ENCODE measurements around the gene TMEM169.

The TMEM169 gene

GRCh38 chr2:216104691-216105090 lies 23.0 kb downstream of the TMEM169 start:
- DNase-seq (ENCODE audit: low read depth), result no peak

- DNase-seq (ENCODE audit: low read depth), result no peak
Observed at GRCh38 chr2:216107320-216107719, 25.6 kb downstream of the TMEM169 start.

- DNase-seq (ENCODE audit: low read depth), result no peak
Observed at GRCh38 chr2:216107760-216108159, 26.0 kb downstream of the TMEM169 start.

GRCh38 chr2:216108310-216108966 lies 26.7 kb downstream of the TMEM169 start:
- no peak for DNase-seq (ENCODE audit: low read depth)

- peak; percentile 97 for DNase-seq (ENCODE audit: low read depth)
Observed at GRCh38 chr2:216108967-216109921, 27.5 kb downstream of the TMEM169 start, which contains the start of gene XRCC5. Gene XRCC5 (plus strand): TSS chr2:216109348. CDS start chr2:216109437, 89 bp downstream.

- no peak for DNase-seq (ENCODE audit: low read depth)
Observed at GRCh38 chr2:216109962-216110614, 28.4 kb downstream of the TMEM169 start.

GRCh38 chr2:216110620-216111019 lies 28.9 kb downstream of the TMEM169 start:
- no peak for DNase-seq (ENCODE audit: low read depth)

- DNase-seq (ENCODE audit: low read depth), result no peak
Observed at GRCh38 chr2:216111122-216111521, 29.4 kb downstream of the TMEM169 start.

GRCh38 chr2:216112926-216113325 lies 31.2 kb downstream of the TMEM169 start:
- DNase-seq (ENCODE audit: low read depth), result no peak

GRCh38 chr2:216113572-216113971 lies 31.9 kb downstream of the TMEM169 start:
- DNase-seq (ENCODE audit: low read depth), result no peak

GRCh38 chr2:216114382-216114713 lies 32.6 kb downstream of the TMEM169 start:
- DNase-seq (ENCODE audit: low read depth), result no peak

- DNase-seq (ENCODE audit: low read depth), result peak; percentile 89
Observed at GRCh38 chr2:216114714-216115531, 33.2 kb downstream of the TMEM169 start.

- no peak for DNase-seq (ENCODE audit: low read depth)
Observed at GRCh38 chr2:216116418-216116817, 34.7 kb downstream of the TMEM169 start.

- no peak for DNase-seq (ENCODE audit: low read depth)
Observed at GRCh38 chr2:216117561-216118340, 36.0 kb downstream of the TMEM169 start.

- DNase-seq (ENCODE audit: low read depth), result no peak
Observed at GRCh38 chr2:216118474-216118873, 36.8 kb downstream of the TMEM169 start.

GRCh38 chr2:216119146-216119545 lies 37.4 kb downstream of the TMEM169 start:
- no peak for DNase-seq (ENCODE audit: low read depth)

GRCh38 chr2:216119986-216120385 lies 38.3 kb downstream of the TMEM169 start:
- no peak for DNase-seq (ENCODE audit: low read depth)

- no peak for DNase-seq (ENCODE audit: low read depth)
Observed at GRCh38 chr2:216121255-216121654, 39.5 kb downstream of the TMEM169 start.

GRCh38 chr2:216126943-216127342 lies 45.2 kb downstream of the TMEM169 start:
- no peak for DNase-seq (ENCODE audit: low read depth)

- DNase-seq (ENCODE audit: low read depth), result no peak
Observed at GRCh38 chr2:216130346-216130971, 48.7 kb downstream of the TMEM169 start.

Data from stimulated activated CD8-positive, alpha-beta memory T cell treated with anti-CD3 and anti-CD28 coated beads, Interleukin-12 subunit alpha, Interleukin-12 subunit beta, amount 100 ng/mL, for 4 hours (primary cell).